Thymus (tissue), 11 donors: ENCODE results near the gene NAT9. TPM values are rescaled to one million over a fixed set of nuclear protein-coding genes. Genes with fewer than 3 reads are reported as not detected.

Source experiments
- DNase-seq, 9 donors: peaks; one replicate each; pipeline ENCODE4 v3.0.0-alpha.2; 2013; ENCODE audit warnings: low spot score in 9 of 9, low read depth in 6 of 9, missing footprints in 1 of 9
- H3K27ac ChIP-seq, 2 donors: one replicate each; pipeline ENCODE4 v1.5.1; 2013; ENCODE audit warnings: control low read depth in 1 of 2, low read depth in 1 of 2, low read length in 1 of 2, mild to moderate bottlenecking in 1 of 2, moderate library complexity in 1 of 2
- H3K27me3 ChIP-seq, 2 donors: one replicate each; pipeline ENCODE4 v1.5.1; 2013; ENCODE audit warnings: low read length in 1 of 2; ENCODE audit not compliant: control insufficient read depth in 2 of 2, insufficient read depth in 1 of 2
- H3K36me3 ChIP-seq, 2 donors: one replicate each; pipeline ENCODE4 v1.5.1; 2013; ENCODE audit warnings: low read length in 1 of 2, mild to moderate bottlenecking in 1 of 2, moderate library complexity in 1 of 2; ENCODE audit not compliant: control insufficient read depth in 2 of 2, insufficient read depth in 2 of 2
- H3K4me1 ChIP-seq, 2 donors: one replicate each; pipeline ENCODE4 v1.5.1; 2013; ENCODE audit warnings: low read length in 2 of 2; ENCODE audit not compliant: control insufficient read depth in 2 of 2, insufficient read depth in 2 of 2
- H3K4me3 ChIP-seq, 2 donors: one replicate each; pipeline ENCODE4 v1.5.1; 2013; ENCODE audit warnings: low read length in 2 of 2, control low read depth in 1 of 2, mild to moderate bottlenecking in 1 of 2
- H3K9me3 ChIP-seq, 2 donors: one replicate each; pipeline ENCODE4 v1.5.1; 2013; ENCODE audit warnings: low read length in 1 of 2, mild to moderate bottlenecking in 1 of 2; ENCODE audit not compliant: control insufficient read depth in 2 of 2, insufficient read depth in 1 of 2
- WGBS: extraction: QIAGEN DNeasy Blood & Tissue Kit; methylation state at CpG from one replicate; pipeline ENCODE4 v1.1.7; 2013; 5-methylcytosine and 5-hydroxymethylcytosine counted together
- polyA plus RNA-seq: library from polyadenylated mRNA; stranded (reverse); fragments of 200-250 nt; gene quantifications from one replicate; pipeline ENCODE4 v1.2.3, GENCODE V29; 2013
- total RNA-seq: library from RNA; stranded (reverse); fragments of 120-200 nt; gene quantifications from one replicate; pipeline ENCODE4 v1.2.4, GENCODE V29; 2013
- donor health status: healthy.

NAT9 gene
- total and polyA plus RNA-seq, 2 donors, result 17.8 to 31.1 TPM

DNA sequence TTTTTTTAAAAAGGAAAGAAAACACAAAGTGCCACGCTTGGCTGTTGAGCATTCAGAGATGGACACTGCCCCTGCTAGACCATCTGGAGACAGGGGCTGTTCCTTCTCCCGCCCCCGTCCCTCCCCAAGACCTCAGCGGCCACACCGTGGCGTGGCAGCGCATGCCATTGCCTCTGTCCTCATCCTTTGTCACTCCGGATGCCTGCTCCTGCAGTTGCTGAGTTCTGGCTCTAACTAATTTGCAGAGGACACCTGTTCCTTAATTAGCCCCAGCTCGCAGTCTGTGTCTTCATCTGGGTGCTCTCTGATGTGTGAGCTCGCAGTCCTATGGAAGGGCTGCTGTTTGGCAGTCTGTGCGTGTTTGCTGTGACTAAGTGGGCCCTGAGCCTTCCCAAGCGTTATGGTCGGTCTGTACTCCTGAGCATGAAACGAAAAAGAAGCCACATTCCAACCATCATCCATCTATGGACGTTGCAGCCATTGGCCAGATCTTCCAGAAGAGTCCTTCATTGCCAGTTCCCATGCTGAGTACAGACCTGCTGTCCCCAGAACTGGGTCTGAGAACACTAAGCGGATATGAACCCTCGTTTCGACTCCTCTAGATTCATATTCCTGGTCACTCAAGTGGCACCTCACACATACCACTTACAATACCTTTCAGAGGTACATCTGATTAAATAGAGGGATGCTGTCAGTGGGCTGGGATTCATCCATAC is 40.9 kb upstream of the NAT9 start:
- no peak overlapping the region for H3K4me3 ChIP-seq
- no peaks in the 10 kb centered on the region for H3K9me3 ChIP-seq
- H3K36me3 ChIP-seq, result peaks cover 10 to 18% of the 10 kb centered on the region in 2 donors
- no peaks in the 10 kb centered on the region for H3K27me3 ChIP-seq
- DNase-seq, result no peak
- 92% methylated on average over 18 of the region's 18 CpGs for WGBS
- H3K4me1 ChIP-seq, result peaks cover 0 to 3% of the 10 kb centered on the region in 2 donors
- no peak overlapping the region for H3K27ac ChIP-seq

- H3K27me3 ChIP-seq, result no peaks in the 10 kb centered on the region
Measured at GRCh38 chr17:74815550-74816370, 39.6 kb upstream of the NAT9 start.

DNA sequence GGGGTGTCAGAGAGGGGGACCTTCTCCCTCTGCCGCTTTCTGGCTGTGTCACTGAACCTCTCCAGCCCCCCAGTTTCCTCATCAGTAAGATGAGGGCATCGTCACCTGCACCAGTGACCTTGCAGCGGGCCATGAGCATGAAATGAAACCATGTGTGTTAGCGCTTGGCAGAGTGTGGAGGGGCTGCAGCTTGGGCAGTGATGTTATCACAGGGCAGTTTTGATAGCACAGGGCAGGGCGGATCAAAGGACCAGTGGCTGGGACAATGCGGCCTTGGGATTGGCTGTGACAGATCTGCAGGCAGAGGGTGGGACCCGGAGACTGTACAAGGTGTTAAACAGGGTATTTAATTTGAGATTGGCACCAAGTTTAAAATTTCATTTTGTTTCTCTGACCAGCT is 38.9 kb upstream of the NAT9 start:
- 96% methylated on average over 7 of the region's 7 CpGs for WGBS
- no peak overlapping the region for H3K4me3 ChIP-seq

More at GRCh38 chr17:74815550-74816370, 39.6 kb upstream of the NAT9 start:
- Histone ChIP-seq H3K9me3 (no peaks in the 10 kb centered on the region), H3K4me1 (peaks cover 0 to 3% of the 10 kb centered on the region in 2 donors), H3K36me3 (peaks cover 11 to 17% of the 10 kb centered on the region in 2 donors), H3K4me3 (no peak overlapping the region), H3K27ac (no peak overlapping the region)
- DNase-seq, result no peak
- WGBS, result 87% methylated on average over 15 of the region's 15 CpGs

DNA sequence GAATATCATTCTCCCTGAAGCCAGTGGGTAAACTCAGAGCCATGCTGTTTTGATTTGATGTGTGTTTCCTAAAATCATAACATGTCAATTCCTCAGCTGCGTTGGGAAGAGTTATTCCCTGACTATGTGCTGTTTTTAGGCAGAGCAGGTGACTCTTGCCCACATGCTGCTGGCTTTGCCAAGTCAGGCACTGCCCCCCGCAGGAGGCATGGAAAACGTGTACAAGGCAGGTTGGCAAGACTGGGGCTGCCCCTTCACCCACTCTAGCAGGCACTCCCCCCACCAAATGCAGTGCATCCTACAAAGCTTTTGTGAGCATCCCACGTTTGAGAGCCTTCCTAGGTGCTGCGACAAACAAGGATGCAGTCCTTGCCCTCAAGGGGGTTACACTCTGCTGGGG is 38.3 kb upstream of the NAT9 start:
- Histone ChIP-seq H3K4me3 (no peak overlapping the region), H3K36me3 (peaks cover 11 to 12% of the 10 kb centered on the region in 2 donors), H3K9me3 (no peaks in the 10 kb centered on the region), H3K27ac (no peak overlapping the region), H3K27me3 (no peaks in the 10 kb centered on the region), H3K4me1 (peaks cover 0 to 3% of the 10 kb centered on the region in 2 donors)
- WGBS, result 88% methylated on average over 5 of the region's 5 CpGs
- no peak for DNase-seq

More for the DNA sequence above, 38.9 kb upstream of the NAT9 start:
- no peaks in the 10 kb centered on the region for H3K9me3 ChIP-seq
- DNase-seq, result no peak
- peaks cover 15 to 16% of the 10 kb centered on the region in 2 donors for H3K36me3 ChIP-seq
- peaks cover 0 to 3% of the 10 kb centered on the region in 2 donors for H3K4me1 ChIP-seq
- no peaks in the 10 kb centered on the region for H3K27me3 ChIP-seq
- H3K27ac ChIP-seq, result no peak overlapping the region

- Histone ChIP-seq H3K27me3 (no peaks in the 10 kb centered on the region), H3K4me1 (peaks cover 0 to 3% of the 10 kb centered on the region in 2 donors), H3K27ac (no peak overlapping the region), H3K9me3 (no peaks in the 10 kb centered on the region), H3K4me3 (no peak overlapping the region), H3K36me3 (peaks cover 9 to 20% of the 10 kb centered on the region in 2 donors)
- 91% methylated on average over 23 of the region's 23 CpGs for WGBS
- no peak for DNase-seq
Measured at GRCh38 chr17:74812109-74813009, 36.2 kb upstream of the NAT9 start.

DNA sequence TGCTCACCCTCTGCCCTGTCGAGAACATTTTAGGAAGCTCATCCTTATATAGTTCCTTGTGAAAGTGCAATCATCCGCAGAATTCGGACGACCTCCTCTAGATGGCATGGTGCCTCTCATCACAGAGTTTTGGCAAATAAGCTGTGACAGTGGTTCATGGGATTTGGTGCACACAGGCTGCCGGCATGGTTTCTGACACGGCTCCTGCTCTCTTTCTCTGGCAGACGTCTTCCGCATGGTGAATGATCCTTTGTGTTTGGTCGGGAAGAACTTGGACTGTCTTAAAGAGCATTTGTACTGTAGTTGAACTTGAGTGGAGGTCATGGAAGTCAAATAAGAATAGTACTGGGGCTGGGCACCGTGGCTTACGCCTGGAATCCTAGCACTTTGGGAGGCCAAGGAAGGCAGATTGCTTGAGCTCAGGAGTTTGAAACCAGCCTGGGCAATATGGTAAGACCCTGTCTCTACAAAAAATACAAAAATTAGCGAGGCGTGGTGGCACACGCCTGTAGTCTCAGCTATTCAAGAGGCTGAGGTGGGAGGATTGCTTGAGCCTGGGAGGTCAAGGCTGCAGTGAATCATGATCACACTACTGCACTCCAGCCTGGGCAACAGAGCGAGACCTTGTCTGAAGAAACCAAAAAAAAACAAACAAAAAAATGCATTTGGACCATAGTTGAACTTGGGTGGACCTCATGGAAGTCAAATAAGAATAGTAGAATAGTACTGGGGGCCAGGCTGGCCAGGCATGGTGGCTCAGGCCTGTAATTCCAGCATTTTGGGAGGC is 34.7 kb upstream of the NAT9 start:
- Histone ChIP-seq H3K4me3 (no peak overlapping the region), H3K4me1 (peaks cover 0 to 3% of the 10 kb centered on the region in 2 donors), H3K36me3 (peaks cover 6 to 20% of the 10 kb centered on the region in 2 donors), H3K27me3 (no peaks in the 10 kb centered on the region), H3K9me3 (no peaks in the 10 kb centered on the region), H3K27ac (no peak overlapping the region)
- DNase-seq, result no peak
- WGBS, result 97% methylated on average over 15 of the region's 15 CpGs

DNA sequence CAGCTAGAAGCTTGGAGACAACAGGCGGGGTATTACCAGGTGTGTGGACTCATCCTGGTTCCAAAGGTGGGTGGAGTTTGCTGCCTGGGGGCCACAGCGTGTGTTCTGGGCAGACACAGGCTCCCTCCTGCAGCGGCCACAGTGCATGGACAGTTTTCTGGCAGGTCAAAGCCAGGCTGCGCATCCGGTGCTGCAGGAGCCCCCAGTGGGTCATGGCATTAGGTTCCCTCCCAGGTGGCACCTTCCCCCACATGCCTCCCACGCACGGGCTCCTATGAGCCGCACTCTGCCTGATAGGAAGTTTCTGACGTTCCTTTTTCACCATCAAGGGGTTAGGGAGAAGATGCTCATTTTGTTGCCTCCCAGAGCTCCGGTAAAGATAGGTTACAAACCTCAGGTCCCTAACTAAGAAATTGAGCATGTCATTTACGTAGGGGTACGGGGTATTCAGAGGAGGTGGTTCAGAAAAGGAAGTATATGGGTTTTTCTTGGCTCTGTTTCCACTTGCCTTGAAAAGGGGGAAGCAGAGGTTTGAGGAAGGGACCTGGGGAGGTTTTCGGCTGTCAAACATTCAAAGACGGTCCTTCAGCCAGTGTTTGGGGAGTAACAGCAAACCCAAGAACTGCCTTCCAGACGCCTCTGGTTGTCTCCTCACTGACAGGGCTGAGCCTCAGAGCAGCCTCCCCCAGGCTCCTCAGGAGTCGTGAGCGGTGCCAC is 32.7 kb upstream of the NAT9 start:
- no peak overlapping the region for H3K27ac ChIP-seq
- peaks cover 8 to 26% of the 10 kb centered on the region in 2 donors for H3K36me3 ChIP-seq
- WGBS, result 69% methylated on average over 17 of the region's 17 CpGs
- H3K27me3 ChIP-seq, result no peaks in the 10 kb centered on the region
- no peak overlapping the region for H3K4me3 ChIP-seq
- no peaks in the 10 kb centered on the region for H3K9me3 ChIP-seq
- no peak for DNase-seq
- peaks cover 0 to 3% of the 10 kb centered on the region in 2 donors for H3K4me1 ChIP-seq

- DNase-seq, result no peak
- Histone ChIP-seq H3K4me3 (no peak overlapping the region), H3K4me1 (peaks cover 0 to 3% of the 10 kb centered on the region in 2 donors), H3K36me3 (peaks cover 8 to 23% of the 10 kb centered on the region in 2 donors), H3K27me3 (no peaks in the 10 kb centered on the region), H3K9me3 (peaks cover 0 to 4% of the 10 kb centered on the region in 2 donors), H3K27ac (no peak overlapping the region)
- 61% methylated on average over 6 of the region's 6 CpGs for WGBS
Measured at GRCh38 chr17:74807925-74808324, 31.8 kb upstream of the NAT9 start.
